ENCODE results near the gene IFI27L2.

DNA sequence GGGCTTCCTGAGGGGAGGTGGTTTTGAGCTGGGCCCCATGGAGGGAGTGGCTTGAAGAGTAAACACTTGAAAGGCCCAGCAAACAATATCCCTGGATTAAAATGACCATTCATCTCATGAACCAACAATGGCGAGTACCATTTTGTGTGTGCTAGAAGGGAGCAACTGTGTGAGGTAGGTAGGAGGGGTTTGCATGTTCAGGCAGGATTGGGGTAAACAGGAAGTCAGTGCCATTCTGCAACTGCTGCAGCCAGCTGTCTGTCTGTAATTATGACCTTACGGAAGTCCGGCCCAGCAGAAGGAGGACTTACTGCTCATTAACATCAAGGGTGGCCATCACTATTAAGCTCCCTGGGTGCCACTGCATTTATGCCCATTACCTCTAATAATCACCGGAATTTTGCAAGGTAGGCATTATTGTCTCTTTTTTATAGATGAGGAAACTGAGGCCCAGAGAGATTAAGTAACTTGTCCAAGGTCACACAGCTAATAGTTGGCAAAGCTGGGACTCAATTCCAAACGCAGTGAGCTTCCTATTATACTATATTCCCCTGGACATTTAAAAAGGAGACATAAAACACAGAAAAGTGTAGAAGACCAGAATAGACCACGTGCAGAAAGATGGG, 16.6 kb upstream of the IFI27L2 start:
- TF ChIP-seq POLR2A (IDR thresholded peaks at IDR 0.05): no peak
- TF ChIP-seq, protein P1, sequence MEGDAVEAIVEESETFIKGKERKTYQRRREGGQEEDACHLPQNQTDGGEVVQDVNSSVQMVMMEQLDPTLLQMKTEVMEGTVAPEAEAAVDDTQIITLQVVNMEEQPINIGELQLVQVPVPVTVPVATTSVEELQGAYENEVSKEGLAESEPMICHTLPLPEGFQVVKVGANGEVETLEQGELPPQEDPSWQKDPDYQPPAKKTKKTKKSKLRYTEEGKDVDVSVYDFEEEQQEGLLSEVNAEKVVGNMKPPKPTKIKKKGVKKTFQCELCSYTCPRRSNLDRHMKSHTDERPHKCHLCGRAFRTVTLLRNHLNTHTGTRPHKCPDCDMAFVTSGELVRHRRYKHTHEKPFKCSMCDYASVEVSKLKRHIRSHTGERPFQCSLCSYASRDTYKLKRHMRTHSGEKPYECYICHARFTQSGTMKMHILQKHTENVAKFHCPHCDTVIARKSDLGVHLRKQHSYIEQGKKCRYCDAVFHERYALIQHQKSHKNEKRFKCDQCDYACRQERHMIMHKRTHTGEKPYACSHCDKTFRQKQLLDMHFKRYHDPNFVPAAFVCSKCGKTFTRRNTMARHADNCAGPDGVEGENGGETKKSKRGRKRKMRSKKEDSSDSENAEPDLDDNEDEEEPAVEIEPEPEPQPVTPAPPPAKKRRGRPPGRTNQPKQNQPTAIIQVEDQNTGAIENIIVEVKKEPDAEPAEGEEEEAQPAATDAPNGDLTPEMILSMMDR (IDR thresholded peaks at IDR 0.05): no peak
- TF ChIP-seq POLR2AphosphoS5 (IDR thresholded peaks at IDR 0.05; ENCODE audit: insufficient read depth in 1 of 2, low read depth in 1 of 2): no peak

All from vagina (tissue), 2 donors.